ENCODE results near the gene CEP41. TPM values are rescaled to one million over a fixed set of nuclear protein-coding genes. Genes with fewer than 3 reads are reported as not detected.
A peak's percentile ranks its signal among the peaks of the same experiment; 100 is the strongest.

The CEP41 gene
- total and polyA plus RNA-seq, 4 donors, result 2.3 to 3.5 (median 2.8) TPM

- TF ChIP-seq CTCF (IDR thresholded peaks at IDR 0.05; ENCODE audit: low read depth, low read length, missing input control) (no peak), SP1 (IDR thresholded peaks at IDR 0.05) (no peak)
- TF ChIP-seq, protein P1, sequence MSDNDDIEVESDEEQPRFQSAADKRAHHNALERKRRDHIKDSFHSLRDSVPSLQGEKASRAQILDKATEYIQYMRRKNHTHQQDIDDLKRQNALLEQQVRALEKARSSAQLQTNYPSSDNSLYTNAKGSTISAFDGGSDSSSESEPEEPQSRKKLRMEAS (IDR thresholded peaks at IDR 0.05), result no peak
Measured at GRCh38 chr7:130433301-130433700, 7.5 kb downstream of the CEP41 start (continued).

- no peaks in the 10 kb centered on the region for H3K36me3 ChIP-seq (ENCODE audit: control insufficient read depth in 4 of 4, insufficient read depth in 3 of 4, low read depth in 1 of 4, low read length in 3 of 4)
- no peak for DNase-seq (ENCODE audit: low spot score)
- 81% methylated on average over 3 of the region's 3 CpGs for WGBS
Measured at GRCh38 chr7:130432886-130433285, 7.9 kb downstream of the CEP41 start.

DNA sequence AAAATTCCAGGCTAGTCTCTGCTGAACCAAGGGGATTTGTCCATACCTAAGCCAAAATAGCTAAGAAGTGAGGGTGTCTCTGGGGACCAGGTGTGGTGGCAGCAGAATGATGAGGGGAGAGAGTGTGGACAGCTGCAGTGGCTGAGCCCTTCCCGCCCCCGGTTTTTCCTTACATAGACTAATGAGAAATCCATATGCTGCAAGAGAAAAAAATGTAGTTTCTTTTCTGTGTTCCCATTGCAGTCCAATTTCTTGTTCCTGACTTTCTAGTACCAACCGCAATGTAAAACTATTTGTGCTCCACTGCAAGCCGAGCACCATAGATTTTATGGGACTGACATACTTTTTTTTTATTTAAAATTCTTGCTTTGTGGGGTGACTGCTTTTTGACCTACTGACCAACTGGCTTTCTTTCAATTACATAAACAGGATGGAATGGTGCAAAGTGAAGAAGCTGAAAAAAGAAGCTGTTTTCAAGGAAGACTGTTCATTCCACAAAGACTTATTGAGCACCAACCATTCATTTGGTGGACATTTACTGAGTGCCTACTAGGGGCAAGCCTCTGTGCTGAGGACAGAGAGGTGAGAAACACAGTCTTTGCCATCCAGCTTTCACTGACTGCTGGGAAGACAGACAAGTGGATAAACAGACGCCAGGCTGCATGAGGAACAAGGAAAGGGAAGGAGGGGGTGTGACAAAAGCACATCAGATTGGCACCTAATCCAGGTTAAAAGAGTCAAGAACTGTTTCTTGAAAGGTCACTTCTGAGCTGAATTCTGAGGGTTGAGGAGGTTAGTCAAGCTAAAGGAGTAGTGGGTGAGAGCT, 9.8 kb downstream of the CEP41 start:
- H3K4me1 ChIP-seq (ENCODE audit: control insufficient read depth in 4 of 4, insufficient read depth in 4 of 4, low read length in 3 of 4), result no peaks in the 10 kb centered on the region
- H3K4me3 ChIP-seq (ENCODE audit: low read depth in 1 of 3, low read length in 3 of 3), result peak overlapping the region in 1 of 3 donors; percentile 8
- no peak overlapping the region for H3K27ac ChIP-seq (ENCODE audit: low read depth in 1 of 2, low read length in 2 of 2)
- DNase-seq (ENCODE audit: low spot score), result no peak
- no peaks in the 10 kb centered on the region for H3K9me3 ChIP-seq (ENCODE audit: control insufficient read depth in 4 of 4, low read length in 3 of 4)
- TF ChIP-seq RXRA (IDR thresholded peaks at IDR 0.05) (no peak), ATF3 (IDR thresholded peaks at IDR 0.05) (no peak), FOXA2 (IDR thresholded peaks at IDR 0.05) (no peak), HNF4A (conservative IDR thresholded peaks at IDR 0.05) (no peak), CTCF (IDR thresholded peaks at IDR 0.05; ENCODE audit: low read depth, low read length, missing input control) (no peak), GABPA (IDR thresholded peaks at IDR 0.05 in 1 of 2, conservative IDR thresholded peaks at IDR 0.05 in 1 of 2) (no peak), SP1 (IDR thresholded peaks at IDR 0.05) (no peak)
- TF ChIP-seq, protein P1 (IDR thresholded peaks at IDR 0.05), result no peak
- TF ChIP-seq, protein P2, sequence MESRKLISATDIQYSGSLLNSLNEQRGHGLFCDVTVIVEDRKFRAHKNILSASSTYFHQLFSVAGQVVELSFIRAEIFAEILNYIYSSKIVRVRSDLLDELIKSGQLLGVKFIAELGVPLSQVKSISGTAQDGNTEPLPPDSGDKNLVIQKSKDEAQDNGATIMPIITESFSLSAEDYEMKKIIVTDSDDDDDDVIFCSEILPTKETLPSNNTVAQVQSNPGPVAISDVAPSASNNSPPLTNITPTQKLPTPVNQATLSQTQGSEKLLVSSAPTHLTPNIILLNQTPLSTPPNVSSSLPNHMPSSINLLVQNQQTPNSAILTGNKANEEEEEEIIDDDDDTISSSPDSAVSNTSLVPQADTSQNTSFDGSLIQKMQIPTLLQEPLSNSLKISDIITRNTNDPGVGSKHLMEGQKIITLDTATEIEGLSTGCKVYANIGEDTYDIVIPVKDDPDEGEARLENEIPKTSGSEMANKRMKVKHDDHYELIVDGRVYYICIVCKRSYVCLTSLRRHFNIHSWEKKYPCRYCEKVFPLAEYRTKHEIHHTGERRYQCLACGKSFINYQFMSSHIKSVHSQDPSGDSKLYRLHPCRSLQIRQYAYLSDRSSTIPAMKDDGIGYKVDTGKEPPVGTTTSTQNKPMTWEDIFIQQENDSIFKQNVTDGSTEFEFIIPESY (IDR thresholded peaks at IDR 0.05), result no peak
- H3K27me3 ChIP-seq (ENCODE audit: control insufficient read depth in 4 of 4, insufficient read depth in 4 of 4, low read length in 3 of 4), result no peaks in the 10 kb centered on the region
- H3K9ac ChIP-seq (ENCODE audit: low read depth in 1 of 2, low read length in 2 of 2), result no peak overlapping the region
- H3K36me3 ChIP-seq (ENCODE audit: control insufficient read depth in 4 of 4, insufficient read depth in 3 of 4, low read depth in 1 of 4, low read length in 3 of 4), result no peaks in the 10 kb centered on the region
- whole genome bisulfite sequencing, result 68% methylated on average over 5 of the region's 5 CpGs

More at GRCh38 chr7:130432886-130433285, 7.9 kb downstream of the CEP41 start:
- H3K27ac ChIP-seq (ENCODE audit: low read depth in 1 of 2, low read length in 2 of 2), result no peak overlapping the region
- no peaks in the 10 kb centered on the region for H3K4me1 ChIP-seq (ENCODE audit: control insufficient read depth in 4 of 4, insufficient read depth in 4 of 4, low read length in 3 of 4)
- H3K27me3 ChIP-seq (ENCODE audit: control insufficient read depth in 4 of 4, insufficient read depth in 4 of 4, low read length in 3 of 4), result no peaks in the 10 kb centered on the region
- H3K4me3 ChIP-seq (ENCODE audit: low read depth in 1 of 3, low read length in 3 of 3), result no peak overlapping the region
- TF ChIP-seq FOXA1 (IDR thresholded peaks at IDR 0.05) (no peak), NR2F2 (IDR thresholded peaks at IDR 0.05) (peak; percentile 10)
- no peak overlapping the region for H3K9ac ChIP-seq (ENCODE audit: low read depth in 1 of 2, low read length in 2 of 2)
- H3K9me3 ChIP-seq (ENCODE audit: control insufficient read depth in 4 of 4, low read length in 3 of 4), result no peaks in the 10 kb centered on the region
